Fibroblast of skin of right quadriceps (primary cell): Measurements from ENCODE around the gene TREX2.

Source experiments
- DNase-seq: peaks from one replicate; pipeline ENCODE4 v3.0.0-alpha.2; 2013

TREX2 gene

DNA sequence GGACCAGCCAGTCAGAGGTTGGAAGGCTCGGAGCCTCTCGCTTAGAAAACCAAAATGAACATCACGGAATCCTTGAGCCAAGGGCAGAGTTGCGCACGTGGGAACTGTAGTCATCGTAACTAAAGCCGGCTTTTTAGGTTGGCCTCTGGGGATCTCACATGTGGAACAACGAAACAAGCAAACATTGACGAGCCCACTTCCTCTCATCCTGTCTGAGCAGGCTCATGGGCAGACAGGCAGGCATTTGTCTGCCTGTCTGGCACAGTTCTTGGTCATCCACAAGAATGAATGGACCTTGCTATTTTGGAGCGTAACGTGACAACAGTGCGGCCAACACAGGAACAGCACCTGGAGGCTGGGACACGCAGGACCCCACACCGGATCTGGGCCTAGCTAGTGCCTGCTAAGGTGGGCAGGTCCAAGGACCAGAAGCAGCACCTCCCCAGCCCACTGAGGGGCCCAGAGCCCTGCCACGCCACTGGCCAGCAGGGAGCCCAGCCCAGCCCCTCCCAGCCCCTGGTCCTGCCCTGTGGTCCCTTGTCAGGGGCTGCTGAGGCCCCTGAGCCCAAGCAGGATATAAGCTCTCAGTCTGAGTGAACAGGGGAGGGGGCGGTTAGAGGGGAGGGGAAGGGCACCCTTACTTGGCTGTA, 9.2 kb upstream of the TREX2 start:
- no peak for DNase-seq

DNA sequence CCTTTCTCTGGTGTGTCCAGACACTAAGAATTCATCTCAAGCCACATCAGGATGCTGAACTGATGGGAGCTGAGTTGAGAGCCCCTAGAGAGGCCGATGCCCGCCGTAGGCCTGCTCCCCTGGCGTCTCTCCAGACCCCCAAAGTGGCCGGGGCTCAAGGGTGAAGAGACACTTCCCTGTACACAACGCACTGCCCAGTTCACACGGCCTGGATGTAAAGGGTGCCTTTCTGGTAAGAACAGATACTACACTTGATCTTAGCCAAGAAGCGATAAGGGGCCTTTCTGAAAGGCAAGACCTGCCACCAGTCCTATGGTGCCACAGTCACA, 5.1 kb upstream of the TREX2 start:
- no peak for DNase-seq

DNA sequence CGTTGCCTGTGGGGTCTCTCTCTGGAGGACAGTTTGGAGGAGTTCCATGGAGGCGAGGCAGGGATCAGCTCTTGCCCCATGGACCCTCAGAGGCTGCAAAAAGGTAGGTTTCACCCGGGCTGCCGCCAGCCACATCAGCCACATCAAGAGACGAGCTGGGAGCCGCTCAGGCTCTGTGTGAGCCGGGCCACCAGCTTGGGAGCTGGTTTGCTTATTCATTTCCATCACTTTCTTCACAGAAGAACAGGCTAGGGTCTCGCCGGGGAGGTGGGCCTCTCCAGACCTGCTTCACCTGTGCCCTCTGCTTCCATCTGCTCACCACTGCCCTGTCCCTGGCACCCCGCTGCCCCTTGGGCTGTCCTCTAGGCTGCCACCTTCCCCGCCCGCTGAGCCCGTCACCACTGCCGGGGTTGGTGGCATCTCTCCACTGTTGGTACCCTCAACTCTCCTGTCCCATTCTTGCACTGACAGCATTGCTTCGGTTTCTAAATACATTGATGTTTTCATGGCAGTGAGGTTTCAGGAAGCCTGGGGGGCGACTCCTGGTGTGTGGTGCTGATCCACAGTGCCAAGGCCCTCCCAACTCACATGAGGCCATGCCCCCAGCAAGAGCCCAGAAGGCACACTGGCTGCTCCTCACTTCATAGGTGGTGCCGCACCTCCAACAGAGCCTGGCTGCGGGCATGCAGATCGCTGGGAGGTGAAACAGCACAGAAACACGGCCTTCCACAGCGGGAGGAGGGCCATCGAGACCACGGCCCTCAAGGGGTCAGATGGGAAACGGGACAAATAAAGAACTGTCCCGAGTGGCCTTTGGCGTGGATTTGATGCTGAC, 4.5 kb upstream of the TREX2 start:
- DNase-seq = no peak

DNA sequence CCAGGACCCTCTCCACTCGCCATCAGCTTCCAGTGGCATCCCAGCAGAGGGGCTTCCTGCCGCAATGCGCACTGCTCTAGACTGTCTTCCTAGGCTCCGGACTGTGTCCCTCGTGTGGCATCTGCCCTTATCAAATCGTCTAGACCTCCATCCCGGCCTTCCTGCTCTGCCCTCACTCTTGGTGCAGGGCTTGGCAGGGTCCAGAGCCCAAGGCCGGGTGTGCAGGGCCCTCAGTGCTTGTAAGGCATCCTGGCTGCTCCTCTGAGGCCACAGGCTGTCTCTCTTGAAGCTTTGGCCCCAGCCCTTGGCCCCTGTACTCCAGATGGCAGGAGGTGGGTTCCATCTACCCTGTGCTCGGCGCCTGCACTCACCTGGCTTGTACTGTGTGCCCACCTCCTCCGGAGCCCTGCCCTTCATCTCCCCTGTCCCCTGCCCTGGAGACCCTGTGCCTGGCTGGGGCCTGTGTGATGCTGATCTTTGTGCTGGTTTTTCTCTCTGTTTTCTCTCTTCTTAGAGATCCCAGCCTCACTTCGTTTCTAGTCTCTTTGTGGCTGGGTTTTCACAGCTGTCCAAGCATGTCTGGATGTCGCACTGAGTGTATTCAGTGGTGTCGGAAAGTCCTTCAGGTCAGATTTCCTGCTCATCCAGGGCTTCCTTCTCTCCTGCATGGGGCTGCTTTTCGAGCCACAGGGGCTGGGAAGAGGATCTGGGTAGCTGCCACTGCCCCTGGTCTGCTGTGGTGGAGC, 3.7 kb upstream of the TREX2 start:
- DNase-seq = no peak

DNA sequence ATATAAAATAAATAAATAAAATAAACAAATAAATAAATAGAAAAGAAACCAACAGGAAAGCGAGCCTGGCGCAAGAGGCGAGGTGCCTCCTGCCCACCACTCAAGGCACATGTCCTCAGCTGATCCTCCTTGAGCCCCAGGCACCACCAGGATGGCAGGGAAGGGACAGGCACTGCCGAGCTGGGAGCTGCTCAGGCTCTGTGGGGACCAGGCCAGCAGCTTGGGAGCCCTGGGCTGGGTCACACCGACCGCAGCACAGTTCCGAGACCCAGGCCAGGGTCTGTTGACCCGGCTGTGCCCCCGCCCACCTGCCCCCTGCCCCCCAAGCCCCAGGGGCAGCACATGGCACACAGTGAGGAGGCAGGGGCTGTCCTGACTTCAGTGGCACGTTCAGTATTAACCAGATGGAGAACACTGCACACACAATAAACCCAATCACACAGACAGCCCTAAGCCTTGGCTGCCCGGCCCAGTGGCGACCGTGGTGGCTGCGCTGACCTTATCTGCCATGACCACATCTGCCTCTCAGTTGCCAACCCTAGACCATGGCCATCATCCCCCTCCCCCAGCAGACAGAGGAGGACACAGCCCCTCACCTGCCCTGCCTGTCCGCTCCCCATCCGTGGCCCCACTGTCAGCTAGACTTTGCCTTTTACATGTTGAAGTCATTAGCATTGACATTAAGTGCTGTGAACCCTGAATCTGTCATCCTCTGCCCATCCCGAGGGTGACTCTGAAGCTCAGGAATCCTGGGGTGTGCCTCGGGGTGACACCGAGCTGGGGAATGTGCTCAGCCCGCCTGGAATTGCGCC, 2.9 kb upstream of the TREX2 start:
- no peak for DNase-seq

DNA sequence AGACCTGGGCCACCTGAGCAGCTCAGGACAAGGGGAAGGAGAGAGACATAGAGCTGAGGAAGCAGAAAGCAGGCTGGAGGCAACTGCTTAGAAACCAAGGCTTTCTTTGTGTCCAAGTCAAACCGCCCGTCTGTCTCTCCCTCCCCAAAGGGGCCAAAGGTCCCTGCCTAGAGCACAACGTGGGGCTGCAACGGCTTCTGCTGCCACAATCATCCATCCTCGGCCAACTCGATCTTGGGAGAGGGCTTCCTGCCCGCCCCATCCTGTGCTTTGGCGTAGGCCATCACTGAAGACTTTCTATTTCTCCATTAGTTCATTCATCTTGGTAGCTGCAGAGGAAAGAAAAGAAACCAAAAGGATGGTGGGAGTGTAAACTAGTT, 1.7 kb upstream of the TREX2 start:
- no peak for DNase-seq

DNA sequence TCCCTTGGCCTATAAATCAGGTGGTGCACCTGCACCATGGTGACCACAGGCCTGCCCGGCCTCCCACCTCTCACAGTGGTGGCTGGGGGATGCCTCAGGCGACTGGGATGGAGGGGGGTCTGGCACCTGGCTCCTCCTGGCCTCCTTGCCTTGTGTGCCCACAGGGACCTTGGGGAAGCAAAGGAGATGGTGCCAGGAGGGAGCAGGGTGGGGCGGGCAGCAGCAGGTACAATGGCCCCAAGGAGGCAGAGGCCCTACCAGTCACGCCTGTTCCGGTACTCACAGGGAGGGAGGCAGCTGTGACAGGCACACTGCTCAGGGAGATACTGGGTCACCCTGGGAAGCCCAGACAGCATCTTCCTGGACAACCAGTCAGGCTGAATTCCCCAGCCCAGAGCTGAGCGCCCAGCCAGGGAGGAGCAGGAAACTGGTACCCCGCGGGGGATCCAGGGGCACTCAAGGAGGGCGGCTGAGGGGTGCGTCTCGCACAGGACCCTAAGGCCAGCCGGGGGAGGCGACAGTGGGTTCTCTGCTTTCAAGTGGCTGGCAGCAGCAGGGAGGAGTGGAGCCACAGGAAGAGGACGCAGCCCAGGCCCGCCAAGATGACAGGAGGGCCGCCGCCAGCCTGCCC, 1.2 kb upstream of the TREX2 start:
- no peak for DNase-seq

DNA sequence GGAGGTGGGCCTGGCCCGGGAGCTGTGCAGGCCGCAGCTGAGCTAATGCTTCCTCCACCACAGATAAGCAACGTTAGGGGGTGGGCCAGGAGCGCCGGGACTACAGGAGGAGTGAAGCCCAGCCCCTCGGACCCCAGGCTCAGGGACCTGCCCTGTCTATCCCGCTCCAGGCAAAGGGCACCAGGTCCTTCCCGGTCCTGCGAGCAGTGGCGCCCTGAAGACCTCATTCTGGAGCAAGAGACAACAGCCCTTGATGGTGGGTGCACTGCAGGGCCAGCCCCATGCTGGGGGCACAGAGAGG, 730 bp upstream of the TREX2 start:
- no peak for DNase-seq

DNA sequence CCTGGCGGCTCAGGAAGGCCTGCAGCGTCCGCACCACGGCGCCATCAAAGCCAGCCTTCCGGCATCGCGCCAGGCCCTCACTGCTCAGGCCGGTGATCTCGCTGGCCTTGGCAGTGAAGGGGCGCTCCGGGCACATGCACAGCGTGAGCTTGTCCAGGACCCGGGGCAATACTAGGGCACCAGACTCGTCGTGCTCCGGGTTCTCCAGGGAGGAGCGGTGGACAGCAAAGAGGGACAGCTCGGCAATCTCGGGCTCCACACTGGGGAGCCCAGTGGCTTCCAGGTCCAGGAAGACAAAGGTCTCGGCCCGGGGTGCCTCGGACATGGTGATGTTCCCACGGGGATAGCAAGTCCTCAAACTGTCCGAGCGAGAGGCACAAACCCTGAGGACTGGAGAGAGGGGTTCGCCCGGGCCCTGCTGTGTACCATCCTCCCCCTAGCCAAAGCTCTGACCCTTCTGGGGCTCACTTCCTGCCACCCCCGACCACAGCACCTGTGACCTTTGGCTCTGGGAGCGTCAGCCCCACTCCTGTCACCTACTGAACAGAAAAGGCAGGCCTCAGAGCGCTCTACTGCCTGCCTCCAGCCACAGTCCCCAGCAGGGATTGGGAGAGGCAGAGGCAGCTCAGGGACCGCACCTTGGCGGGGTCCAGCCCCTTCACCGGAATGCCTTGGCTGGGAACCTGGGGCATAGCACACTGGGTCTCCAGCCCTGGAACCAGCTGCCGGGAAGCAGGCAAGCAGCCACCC, 575 bp downstream of the TREX2 start:
- DNase-seq = no peak

DNA sequence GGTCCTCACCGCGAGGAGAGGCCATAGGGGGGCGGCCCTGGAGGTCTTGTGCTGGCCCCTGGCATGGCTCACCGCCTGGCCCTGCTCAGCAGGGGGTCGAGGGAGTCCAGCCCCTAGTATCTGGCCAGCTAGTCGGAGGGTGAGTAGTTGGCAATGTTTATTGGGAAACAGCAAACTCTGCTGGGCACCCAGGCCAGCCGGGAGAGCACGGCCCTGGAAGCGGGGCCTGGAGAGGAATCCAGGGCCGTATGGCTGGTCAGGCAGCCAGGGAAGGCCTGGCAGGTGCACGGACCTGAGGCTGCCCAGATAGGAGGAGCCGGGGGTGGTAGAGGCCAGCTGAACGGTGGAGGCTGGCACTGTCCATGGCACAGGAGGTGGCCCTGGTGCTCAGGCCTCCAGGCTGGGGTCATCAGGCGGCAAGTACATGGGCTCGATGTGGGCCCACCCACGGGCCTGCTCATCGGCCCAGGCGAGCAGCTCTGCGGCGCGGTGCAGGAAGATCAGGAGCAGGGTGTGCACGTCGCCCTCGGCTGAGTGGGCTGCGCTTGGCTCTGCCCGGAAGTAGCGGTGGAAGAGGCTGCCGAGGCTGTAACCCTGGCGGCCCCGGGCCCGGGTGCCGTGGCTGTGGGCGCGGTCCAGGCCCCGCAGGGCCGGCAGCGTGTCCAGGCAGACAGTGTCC, 1.4 kb downstream of the TREX2 start:
- no peak for DNase-seq

DNA sequence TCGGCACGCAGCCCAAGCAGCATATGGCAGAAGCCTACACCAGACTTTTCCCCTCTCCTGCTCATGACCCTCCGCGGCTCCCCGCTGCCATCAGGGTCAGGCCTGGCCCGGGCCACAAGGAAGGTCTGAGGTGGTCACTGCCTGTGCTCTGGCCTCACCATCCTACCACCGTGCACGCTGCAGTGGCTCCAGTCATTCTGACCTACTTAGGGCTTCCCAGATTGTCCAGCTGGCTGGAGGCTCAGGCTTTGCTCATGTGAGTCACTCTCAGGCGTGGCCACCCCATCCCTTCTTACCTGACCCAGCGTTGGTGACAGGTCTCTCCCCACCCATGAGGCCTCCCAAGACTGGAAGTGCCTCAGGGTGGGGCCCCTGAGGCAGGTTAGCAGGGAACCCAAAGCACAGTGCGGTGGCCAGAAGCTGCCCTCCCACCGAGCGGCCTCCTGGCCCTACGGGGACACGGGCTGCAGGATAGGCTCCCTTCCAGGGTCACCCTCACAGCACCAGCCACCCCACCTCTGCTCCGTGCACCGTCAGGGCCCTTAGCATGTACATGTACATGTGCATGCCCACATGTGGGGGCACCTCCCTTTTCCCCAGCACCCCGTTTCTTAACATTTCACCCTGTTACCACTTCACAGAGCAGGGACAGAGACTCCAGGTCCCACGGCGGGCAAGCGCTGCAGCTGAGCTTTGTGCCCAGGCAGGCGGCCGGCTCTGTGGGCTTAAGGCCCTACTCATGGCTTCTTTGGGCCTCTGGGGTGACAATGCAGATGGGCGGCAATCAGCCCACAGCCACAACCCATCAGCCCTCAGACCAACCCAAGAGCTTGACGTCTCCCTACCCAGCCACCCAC, 2.2 kb downstream of the TREX2 start:
- DNase-seq = no peak

DNA sequence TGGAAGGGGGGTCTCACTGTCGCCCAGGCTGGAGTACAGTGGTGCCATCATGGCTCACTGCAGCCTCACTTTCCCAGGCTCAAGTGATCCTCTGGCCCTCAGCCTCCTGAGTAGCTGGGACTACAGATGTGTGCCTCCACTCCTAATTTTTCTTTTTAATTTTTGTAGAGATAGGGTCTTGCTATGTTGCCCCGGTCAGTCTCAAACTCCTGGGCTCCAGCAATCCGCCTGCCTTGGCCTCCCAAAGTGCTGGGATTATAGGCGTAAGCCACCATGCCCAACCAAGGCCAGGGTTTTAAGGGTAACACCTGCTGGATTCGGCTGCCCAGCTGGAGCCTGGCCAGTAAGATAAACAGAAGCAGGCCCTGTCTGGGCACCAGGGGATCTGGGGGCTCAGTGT, 3.4 kb downstream of the TREX2 start:
- DNase-seq = no peak

DNA sequence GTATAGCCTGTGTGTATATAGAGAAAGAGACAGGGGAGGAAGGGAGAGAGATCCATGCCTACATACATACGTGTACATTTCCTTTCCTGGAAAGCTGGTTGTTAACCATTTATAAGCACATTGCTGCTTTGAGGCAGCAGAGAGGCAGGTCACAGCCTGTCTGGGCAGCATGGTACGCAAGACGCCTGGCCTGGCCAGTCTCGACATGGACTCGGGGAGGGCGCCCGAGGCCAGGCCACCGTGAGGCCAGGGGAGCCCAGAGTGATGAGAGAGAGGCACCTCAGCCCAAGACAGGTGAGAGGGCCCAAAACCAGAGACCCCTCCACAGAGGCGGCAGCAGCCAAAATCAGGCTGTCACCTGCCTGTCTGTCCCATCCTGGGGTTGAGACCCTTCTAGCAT, 3.9 kb downstream of the TREX2 start:
- DNase-seq = no peak

DNA sequence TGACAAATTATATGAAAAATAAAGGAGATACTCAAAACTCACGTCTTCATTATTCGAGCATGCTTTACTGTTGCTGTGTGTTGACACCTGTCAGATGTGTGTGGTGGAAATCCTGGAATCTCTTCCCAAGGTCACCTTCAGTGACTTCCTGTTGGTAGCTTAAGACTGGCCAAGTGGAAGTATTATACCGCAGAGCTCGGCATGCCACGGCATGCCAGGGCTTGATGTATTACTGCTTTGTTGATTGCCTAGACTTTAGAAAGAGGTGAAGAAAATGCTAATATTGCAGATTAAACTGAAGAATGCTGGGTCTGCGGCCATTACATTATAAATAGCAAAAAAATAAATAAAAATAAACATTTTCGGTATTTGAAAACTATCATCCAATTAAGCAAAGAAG, 4.6 kb downstream of the TREX2 start:
- DNase-seq = no peak

DNA sequence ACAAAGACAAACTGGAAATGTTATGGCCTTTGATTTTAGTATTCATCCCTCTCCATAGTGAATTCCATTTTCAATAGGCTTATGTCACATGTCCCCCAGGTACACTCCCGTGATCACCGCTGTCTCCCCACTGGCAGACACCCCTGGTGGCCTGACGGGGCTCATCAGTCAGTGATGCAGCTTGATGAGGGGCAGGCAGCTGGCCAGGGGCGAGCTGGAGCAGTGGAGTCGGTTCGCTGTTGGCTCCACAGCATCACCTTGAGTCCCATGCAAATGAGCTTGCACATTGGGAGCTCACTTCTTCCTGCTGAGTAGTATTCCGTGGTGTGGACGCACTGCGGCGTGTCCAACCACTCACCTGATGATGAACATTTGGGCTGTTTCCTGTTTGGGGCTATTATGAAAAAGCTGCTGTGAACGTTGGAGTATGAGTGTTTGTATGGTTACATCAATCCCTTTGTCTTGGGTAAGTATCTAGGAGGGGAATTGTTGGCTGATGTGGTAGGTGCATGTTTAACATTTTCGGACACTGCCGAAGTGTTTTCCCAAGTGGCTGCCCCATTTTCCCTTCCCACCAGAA, 5.2 kb downstream of the TREX2 start:
- no peak for DNase-seq

DNA sequence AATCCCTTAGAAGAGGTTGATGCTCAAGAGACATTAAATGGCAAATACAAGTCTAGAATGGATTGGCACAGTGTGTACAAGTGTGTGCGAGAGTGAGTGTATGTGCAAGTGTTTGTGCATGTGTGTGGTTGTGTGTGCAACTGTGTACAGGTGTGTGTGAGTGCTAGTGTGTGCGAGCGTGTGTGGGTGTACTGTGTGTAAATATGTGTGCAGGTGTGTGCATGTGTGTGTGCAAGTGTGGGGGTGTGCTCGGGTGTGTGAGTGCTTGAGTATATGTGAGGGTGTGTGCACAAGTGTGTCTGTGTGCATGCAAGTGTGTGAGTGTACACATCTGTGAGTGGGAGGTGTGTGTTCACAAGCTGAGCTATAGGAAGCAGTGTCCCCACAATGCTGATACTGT, 5.9 kb downstream of the TREX2 start:
- no peak for DNase-seq

DNA sequence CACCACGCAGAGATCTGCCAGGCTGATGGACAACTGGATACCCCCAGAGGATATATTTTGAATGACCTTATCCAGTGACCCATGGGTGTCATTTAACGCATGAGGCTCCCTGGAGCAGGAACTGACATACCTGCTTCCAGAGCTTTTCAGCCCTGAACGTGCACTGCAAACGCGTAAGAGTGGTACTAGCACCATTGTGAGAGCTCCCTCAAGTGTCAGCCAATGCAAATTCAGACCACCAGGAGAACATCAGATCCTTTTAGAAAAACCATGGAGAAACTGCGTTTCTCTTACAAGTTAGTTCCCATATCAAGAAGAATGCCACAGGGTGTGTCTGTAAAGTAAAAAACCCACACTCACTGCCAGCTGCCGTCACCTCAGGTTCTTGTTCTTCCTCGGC, 7.3 kb downstream of the TREX2 start:
- DNase-seq = peak; percentile 10

DNA sequence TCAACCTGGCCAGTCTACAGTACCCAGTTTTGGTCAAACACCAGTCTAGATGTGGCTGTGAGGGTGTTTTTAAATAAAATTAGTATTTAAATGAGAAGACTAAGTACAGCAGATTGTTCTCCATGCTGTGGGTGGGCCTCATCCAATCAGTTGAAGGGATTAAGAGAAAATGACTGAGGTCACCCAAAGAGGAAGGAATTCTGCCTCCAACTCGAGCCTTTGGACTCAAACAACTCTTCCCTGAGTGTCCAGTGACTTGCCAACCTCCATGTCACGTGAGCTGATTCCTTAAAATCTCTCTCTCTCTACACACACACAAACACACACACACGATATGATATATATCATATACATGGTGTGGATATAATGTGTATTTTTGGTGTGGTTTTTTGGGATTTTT, 10.0 kb downstream of the TREX2 start:
- no peak for DNase-seq

DNA sequence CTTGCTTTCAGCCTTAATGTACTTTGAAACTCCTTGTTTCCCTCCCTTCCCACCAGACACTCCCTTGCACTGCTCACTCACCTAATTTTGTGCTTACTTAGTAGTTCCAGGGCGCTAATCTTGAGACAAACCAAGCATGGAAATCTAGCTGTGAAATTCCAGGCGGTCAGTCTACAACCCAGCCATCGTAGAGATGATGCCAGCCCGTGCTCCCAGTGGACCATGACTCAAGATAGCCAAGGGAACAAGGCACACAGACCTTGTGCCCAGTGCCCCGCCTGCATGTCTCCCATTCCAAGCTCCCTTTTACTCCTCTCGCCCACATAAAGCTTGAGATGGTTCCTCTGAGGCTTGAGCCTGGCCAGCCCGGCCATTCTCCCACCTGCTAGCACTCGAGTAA, 11.1 kb downstream of the TREX2 start:
- DNase-seq = no peak

DNA sequence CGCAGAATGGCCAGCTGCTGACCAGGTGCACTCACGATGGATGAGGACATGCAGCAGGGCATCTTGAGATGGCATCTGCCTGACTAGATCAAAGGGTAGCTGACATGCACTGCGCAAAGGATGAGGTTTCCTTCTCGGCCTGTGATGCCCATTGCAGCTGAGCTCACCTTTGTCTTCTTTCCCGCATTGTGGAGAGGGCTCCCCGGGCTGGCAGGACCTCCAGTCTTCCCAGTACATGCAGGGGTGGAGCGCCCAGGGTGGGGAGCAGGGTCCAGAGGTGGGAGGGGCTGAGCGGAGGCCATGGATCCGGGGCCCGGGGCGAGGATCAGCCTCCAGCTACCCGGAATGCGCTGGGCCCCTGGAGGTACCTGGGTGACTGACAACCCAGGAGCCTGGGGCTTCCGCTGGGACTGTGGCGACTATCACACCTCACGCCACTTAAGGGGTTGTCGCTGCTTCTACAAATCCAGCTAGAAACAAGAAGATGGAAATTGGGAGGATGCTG, 12.0 kb downstream of the TREX2 start:
- DNase-seq = no peak
